GM12878 (cell line): ENCODE results near the gene TMEM109. TPM values are rescaled to one million over a fixed set of nuclear protein-coding genes. Genes with fewer than 3 reads are reported as not detected.
A peak's percentile ranks its signal among the peaks of the same experiment; 100 is the strongest.

Source experiments
- ATAC-seq: fragments of 200-7000 bp; cut with Tn5 transposase; 3 replicates; pipeline ENCODE4 v1.9.1; 2020; ENCODE audit warnings: mild to moderate bottlenecking, moderate library complexity
- BruUV-seq: library from RNA; stranded (reverse); fragments of 400-500 nt; replicated peaks from 2 replicates; lab custom pipeline; 2021; lab: Mats Ljungman, UMichigan
- CTCF ChIA-PET: fragments of 300-600 bp; sonication (Branson Sonifier 250); formaldehyde crosslinking; extraction: SDS; loops from one replicate; lab custom pipeline; 2021; ENCODE audit warnings: inconsistent platforms; lab: Yijun Ruan, JAX
- POLR2A ChIA-PET: fragments of 350-600 bp; formaldehyde crosslinking; extraction: SDS; loops from one replicate; lab custom pipeline; 2021; ENCODE audit warnings: inconsistent platforms; lab: Charles Lee
- RAD21 ChIA-PET: fragments of 300-600 bp; sonication (Branson Sonifier 250); formaldehyde crosslinking; loops from one replicate; lab custom pipeline; 2023; ENCODE audit warnings: antibody characterized with exemption; ENCODE audit not compliant: unreplicated experiment; lab: Charles Lee
- SMC1A ChIA-PET: fragments of 300-600 bp; sonication (Branson Sonifier 250); formaldehyde crosslinking; loops from one replicate; lab custom pipeline; 2023; ENCODE audit not compliant: unreplicated experiment, uncharacterized antibody; lab: Charles Lee
- DNase-seq: peaks from one replicate; pipeline ENCODE4 v3.0.0-alpha.2; 2011; ENCODE audit warnings: low read depth, low spot score
- FAIRE-seq: peaks from 3 replicates; lab custom pipeline; 2011; peaks lifted over from hg19 to GRCh38; lab: Jason Lieb, UNC
- H2AFZ ChIP-seq: 2 replicates; pipeline ENCODE4 v1.6.0; 2011; ENCODE audit warnings: low read depth, low read length, control low read depth; ENCODE audit not compliant: control insufficient read depth
- H3K27ac ChIP-seq: 2 replicates; pipeline ENCODE4 v1.5.1; 2011; ENCODE audit warnings: control low read depth; ENCODE audit not compliant: control insufficient read depth, insufficient read depth
- H3K27me3 ChIP-seq, 2 experiments: replicated peaks in 1 of 2; 2 replicates each; pipeline versions ENCODE4 v1.6.0 to v1.6.1; 2011; ENCODE audit warnings: low read length in 1 of 2; ENCODE audit not compliant: control insufficient read depth in 2 of 2, insufficient read depth in 2 of 2
- H3K36me3 ChIP-seq, 2 experiments: 2 replicates each; pipeline ENCODE4 v1.5.1; 2011; ENCODE audit warnings: low read length in 1 of 2; ENCODE audit not compliant: control insufficient read depth in 2 of 2, insufficient read depth in 2 of 2
- H3K4me1 ChIP-seq: 2 replicates; pipeline ENCODE4 v1.6.1; 2011; ENCODE audit warnings: mild to moderate bottlenecking, low read length, moderate library complexity, mixed read lengths; ENCODE audit not compliant: control insufficient read depth, insufficient read depth
- H3K4me2 ChIP-seq: 2 replicates; pipeline ENCODE4 v1.6.0; 2011; ENCODE audit warnings: control low read depth; ENCODE audit not compliant: control insufficient read depth, insufficient read depth
- H3K4me3 ChIP-seq: fragments of 200-600 bp; sonication (generic); 2 replicates; pipeline ENCODE4 v1.5.1; 2016
- H3K79me2 ChIP-seq: 2 replicates; pipeline ENCODE4 v1.6.0; 2011; ENCODE audit warnings: low read length; ENCODE audit not compliant: control insufficient read depth, insufficient read depth
- H3K9ac ChIP-seq: 2 replicates; pipeline ENCODE4 v1.8.0; 2011; ENCODE audit warnings: low read length, control low read depth, mixed read lengths; ENCODE audit not compliant: control insufficient read depth, insufficient read depth
- H3K9me3 ChIP-seq: replicated peaks from 3 replicates; pipeline ENCODE4 v1.5.1; 2011; ENCODE audit warnings: mild to moderate bottlenecking, low read length; ENCODE audit not compliant: control insufficient read depth, insufficient read depth
- H4K20me1 ChIP-seq: 2 replicates; pipeline ENCODE4 v1.6.0; 2011; ENCODE audit not compliant: control insufficient read depth, insufficient read depth
- ATF2 ChIP-seq: IDR thresholded peaks from 2 replicates; pipeline ENCODE4 v1.6.1; 2012; ENCODE audit warnings: low read length, inconsistent platforms
- CBFB ChIP-seq: IDR thresholded peaks from 2 replicates; pipeline ENCODE4 v1.6.1; 2016; ENCODE audit warnings: antibody characterized with exemption, low read depth
- E2F4 ChIP-seq: IDR thresholded peaks from 2 replicates; pipeline ENCODE4 v1.6.1; 2012; ENCODE audit warnings: low read depth, low read length, improper control_type of control experiment
- EP300 ChIP-seq, 2 experiments: fragments of 150-350 bp in 1 of 2; IDR thresholded peaks; 2 replicates each; pipeline ENCODE4 v1.6.1; 2011 to 2012; ENCODE audit warnings: low read depth in 2 of 2, low read length in 2 of 2, borderline replicate concordance in 1 of 2, improper control_type of control experiment in 1 of 2, inconsistent platforms in 1 of 2; ENCODE audit not compliant: control insufficient read depth in 1 of 2
- ETV6 ChIP-seq, 2 experiments: fragments of 450-650 bp in 1 of 2; IDR thresholded peaks in 1 of 2; conservative IDR thresholded peaks in 1 of 2; 2 replicates each; pipeline ENCODE4 v1.6.1; 2014; ENCODE audit warnings: antibody characterized with exemption in 1 of 2, borderline replicate concordance in 1 of 2, low read depth in 1 of 2, mild to moderate bottlenecking in 1 of 2, moderate library complexity in 1 of 2
- HDGF ChIP-seq: fragments of 450-650 bp; IDR thresholded peaks from 2 replicates; pipeline ENCODE4 v1.6.1; 2016; ENCODE audit warnings: antibody characterized with exemption
- KLF5 ChIP-seq: fragments of 450-650 bp; IDR thresholded peaks from 2 replicates; pipeline ENCODE4 v1.6.1; 2014; ENCODE audit warnings: mild to moderate bottlenecking; ENCODE audit not compliant: partially characterized antibody
- LARP7 ChIP-seq: fragments of 450-650 bp; IDR thresholded peaks from 2 replicates; pipeline ENCODE4 v1.6.1; 2017; ENCODE audit warnings: mild to moderate bottlenecking
- MTA3 ChIP-seq: IDR thresholded peaks from 2 replicates; pipeline ENCODE4 v1.6.1; 2012; ENCODE audit warnings: low read length, inconsistent platforms, borderline replicate concordance
- NFYB ChIP-seq: IDR thresholded peaks from 2 replicates; pipeline ENCODE4 v1.6.1; 2011; ENCODE audit warnings: low read depth, mild to moderate bottlenecking, low read length, improper control_type of control experiment, moderate library complexity; ENCODE audit not compliant: insufficient read depth
- NR2F1 ChIP-seq: fragments of 450-650 bp; conservative IDR thresholded peaks from 2 replicates; pipeline ENCODE4 v1.6.1; 2017; ENCODE audit warnings: mild to moderate bottlenecking
- REST ChIP-seq: IDR thresholded peaks from 2 replicates; pipeline ENCODE4 v1.6.1; 2012; ENCODE audit warnings: mild to moderate bottlenecking, low read depth, low read length
- RUNX3 ChIP-seq: IDR thresholded peaks from 2 replicates; pipeline ENCODE4 v1.6.1; 2012; ENCODE audit warnings: low read length, inconsistent platforms
- SMARCA5 ChIP-seq: fragments of 450-650 bp; IDR thresholded peaks from 2 replicates; pipeline ENCODE4 v1.6.1; 2017; ENCODE audit warnings: mild to moderate bottlenecking
- SP1 ChIP-seq: IDR thresholded peaks from one replicate; pipeline ENCODE4 v1.6.1; 2011; ENCODE audit warnings: low read depth, low read length
- ZNF622 ChIP-seq: fragments of 450-650 bp; IDR thresholded peaks from 2 replicates; pipeline ENCODE4 v1.6.1; 2017; ENCODE audit warnings: mild to moderate bottlenecking, inconsistent platforms
- WGBS: methylation state at CpG from one replicate; pipeline ENCODE4 v1.1.6; 2016; ENCODE audit warnings: low lambda C conversion rate; ENCODE audit not compliant: insufficient replicate concordance, insufficient coverage; ENCODE audit errors: missing lambda C conversion rate; 5-methylcytosine and 5-hydroxymethylcytosine counted together
- in situ Hi-C: fragments of 300-500 bp; cut with MboI; formaldehyde crosslinking; loops from 9 replicates; pipeline ENCODE4 v1.14.3; 2018; ENCODE audit warnings: mixed read lengths
- intact Hi-C: fragments of 100-400 bp; cut with micrococcal nuclease; formaldehyde crosslinking; loops from one replicate; pipeline ENCODE4 v1.14.2; 2022; ENCODE audit not compliant: unreplicated experiment
- polyA plus RNA-seq, 11 experiments: library from polyadenylated mRNA; depleted of rRNA in 4 of 11; unstranded in 6 of 11; stranded (reverse) in 5 of 11; fragments of >200 nt; fragmentation: Nextera tagmentation in 4 of 11; fragmentation: Illumina TruSeq in 1 of 11; extraction: Ambion mirVana in 4 of 11; extraction: Trizol in 1 of 11; gene quantifications; 1 replicate in 1 of 11; 2 replicates in 10 of 11; pipeline versions ENCODE4 v1.2.1 to v1.2.3, GENCODE V29; 2011 to 2016; ENCODE audit warnings: inconsistent platforms in 2 of 11, missing spikeins in 2 of 11, low read depth in 1 of 11
- total RNA-seq, 4 experiments: library from RNA; depleted of rRNA in 3 of 4; stranded (reverse); fragments of >200 nt in 3 of 4; fragmentation: Illumina TruSeq in 1 of 4; extraction: Trizol in 1 of 4; gene quantifications; 2 replicates each; pipeline versions ENCODE4 v1.2.1 to v1.2.3, GENCODE V29; 2013 to 2021

TMEM109 gene
- total and polyA plus RNA-seq, 10 of the 15 experiments (the other 5 are each of a cell fraction or from before 2014, with no cell fraction given), result 21.9 to 199 (median 85.2) TPM

- FAIRE-seq, result no peak
- ChIA-PET SMC1A (interaction anchor here (1.0 to 7.6 kb wide), 6 partner anchors 7 to 190 kb away, joined by 3 to 76 read pairs (median 6); partner anchors contain the start of gene TMEM109), RAD21 (interaction anchor here (1.4 to 3.6 kb wide), 4 partner anchors 18 to 190 kb away, joined by 6 to 21 read pairs (median 12); partner anchors contain the start of genes CD6 and TMEM109), CTCF (interaction anchor here (1.0 to 2.5 kb wide), 5 partner anchors 12 to 122 kb away, joined by 3 to 26 read pairs (median 3); no protein-coding TSS in a partner anchor), POLR2A (interaction anchor here (1.1 to 2.8 kb wide), 4 partner anchors 38 to 187 kb away, joined by 4 to 14 read pairs (median 10); partner anchors contain the start of gene TMEM109)
- 0% methylated on average over 3 of the region's 3 CpGs for WGBS
- no peaks in the 10 kb centered on the region; a peak in 1 of 4 replicates for H3K36me3 ChIP-seq
- H3K4me3 ChIP-seq, result peak overlapping the region; percentile 82
- H3K79me2 ChIP-seq, result peaks cover 43% of the 10 kb centered on the region
- TF ChIP-seq HDGF (peak; percentile 66), CBFB (peak; percentile 7; the same call in 1 of the 2 replicates), RUNX3 (no peak), ETV6 (conservative IDR thresholded peaks at IDR 0.05 in 1 of 2, IDR thresholded peaks at IDR 0.05 in 1 of 2; ENCODE audit: borderline replicate concordance in 1 of 2, low read depth in 1 of 2) (peak in 1 of 2 experiments; percentile 7; a peak in 1 of 4 replicates), MTA3 (0 out of 2 replicates have a peak, but pooled peaks have one; percentile 8), EP300 (IDR thresholded peaks at IDR 0.05; ENCODE audit: borderline replicate concordance in 1 of 2, control insufficient read depth in 1 of 2, low read depth in 2 of 2, low read length in 2 of 2) (0 out of 4 replicates have a peak, but pooled peaks of 1 of the 2 experiments have one; percentile 32), ZNF622 (no peak), SP1 (no peak), NR2F1 (no peak), E2F4 (no peak), KLF5 (no peak), LARP7 (no peak), REST (no peak), NFYB (0 out of 2 replicates have a peak, but pooled peaks have one; percentile 21), ATF2 (no peak), SMARCA5 (peak; percentile 93)
- no peaks in the 10 kb centered on the region; the same call in 1 of the 2 replicates for H4K20me1 ChIP-seq
- peak overlapping the region; percentile 90 for H3K9ac ChIP-seq
- no peak for DNase-seq
- intact Hi-C loops (loop anchor here (1.0 to 10.0 kb wide), 3 partner anchors 38 to 109 kb away; partner anchors contain the start of genes CCDC86 and TMEM109), in situ Hi-C loops (no loop called here)
- peak overlapping the region; percentile 64 for H2AFZ ChIP-seq
- H3K27ac ChIP-seq, result peak overlapping the region; percentile 97
- no peaks in the 10 kb centered on the region for H3K9me3 ChIP-seq
- H3K27me3 ChIP-seq, result no peaks in the 10 kb centered on the region
- peak overlapping the region; percentile 98 for H3K4me2 ChIP-seq
- H3K4me1 ChIP-seq, result peaks cover 28% of the 10 kb centered on the region
- BruUV-seq, result TSS peak; percentile 84
- ATAC-seq, result no peak; the same call in 2 of the 3 replicates
Observed at GRCh38 chr11:60952742-60953170, 38.8 kb downstream of the TMEM109 start.
